ENCODE results near the gene KLK11.

Gene KLK11

DNA sequence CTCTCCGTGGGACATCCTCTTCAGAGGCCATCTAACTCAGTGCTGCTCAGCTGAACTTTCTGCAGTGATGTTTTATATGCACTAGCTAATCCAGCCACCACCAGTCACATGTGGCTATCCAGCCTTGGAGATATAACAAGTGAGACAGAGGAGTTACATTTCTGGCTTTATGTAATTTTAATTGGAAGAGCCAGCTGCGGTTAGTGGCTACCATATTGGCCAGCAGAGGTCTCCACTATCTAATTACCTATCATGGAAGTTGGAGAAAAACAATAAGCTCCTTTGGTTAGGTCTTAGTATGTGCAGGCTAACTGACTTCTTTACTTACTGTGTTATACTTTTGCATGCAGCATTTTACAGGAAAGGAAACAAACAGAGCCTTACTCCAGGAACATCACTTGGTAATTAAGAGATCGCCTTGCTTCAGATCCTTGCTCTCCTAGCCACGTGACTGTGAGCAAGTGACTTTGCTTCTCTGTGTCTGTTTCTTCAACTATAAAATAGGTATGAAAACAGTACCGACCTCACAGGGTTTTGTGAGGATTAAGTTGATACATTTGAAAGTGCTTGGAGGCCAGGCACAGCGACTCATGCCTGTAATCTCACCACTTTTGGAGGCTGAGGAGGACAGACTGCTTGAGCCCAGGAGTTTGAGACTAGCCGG, 5.3 kb downstream of the KLK11 start:
- Mint-ChIP-seq H3K27ac (no peak overlapping the region), H3K4me3 (no peak overlapping the region), H3K36me3 (ENCODE audit: low read depth) (no peaks in the 10 kb centered on the region), H3K4me1 (ENCODE audit: low read depth) (peaks cover 20% of the 10 kb centered on the region), H3K9me3 (no peaks in the 10 kb centered on the region), H3K27me3 (peaks cover 83% of the 10 kb centered on the region)
- no peak for DNase-seq

DNA sequence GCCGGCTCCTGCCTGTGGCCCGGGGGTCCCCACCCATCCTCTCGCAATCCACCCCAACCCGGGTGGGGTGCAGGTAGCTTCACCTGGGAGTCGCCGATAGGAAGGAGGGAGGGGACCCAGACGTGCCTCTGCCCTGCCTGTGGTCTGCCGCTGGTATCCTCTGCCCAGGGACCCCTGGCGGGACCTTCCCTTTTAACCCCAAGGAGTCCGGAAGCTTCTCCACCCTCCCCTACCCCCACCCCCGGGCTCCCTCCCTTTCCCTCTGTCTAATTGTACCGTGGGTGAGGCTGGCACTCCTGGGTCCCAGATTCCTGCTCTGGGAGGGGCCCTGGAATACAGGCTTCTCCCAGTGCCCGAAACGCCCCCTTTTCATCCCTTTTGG, 6.9 kb downstream of the KLK11 start, which contains the start of gene KLK10:
Gene KLK10, minus strand, starts transcription at position 166 of the 382 bp plus-strand sequence. CDS start 579 bp downstream, outside the sequence.
- Mint-ChIP-seq H3K4me3 (peak within 1 kb of the TSS; percentile 41), H3K4me1 (ENCODE audit: low read depth) (peaks cover 20% of the 10 kb centered on the region), H3K36me3 (ENCODE audit: low read depth) (no peaks in the 10 kb centered on the region), H3K27me3 (peaks cover 85% of the 10 kb centered on the region), H3K9me3 (no peaks in the 10 kb centered on the region), H3K27ac (no peak within 1 kb of the TSS)
- no peak for DNase-seq

DNA sequence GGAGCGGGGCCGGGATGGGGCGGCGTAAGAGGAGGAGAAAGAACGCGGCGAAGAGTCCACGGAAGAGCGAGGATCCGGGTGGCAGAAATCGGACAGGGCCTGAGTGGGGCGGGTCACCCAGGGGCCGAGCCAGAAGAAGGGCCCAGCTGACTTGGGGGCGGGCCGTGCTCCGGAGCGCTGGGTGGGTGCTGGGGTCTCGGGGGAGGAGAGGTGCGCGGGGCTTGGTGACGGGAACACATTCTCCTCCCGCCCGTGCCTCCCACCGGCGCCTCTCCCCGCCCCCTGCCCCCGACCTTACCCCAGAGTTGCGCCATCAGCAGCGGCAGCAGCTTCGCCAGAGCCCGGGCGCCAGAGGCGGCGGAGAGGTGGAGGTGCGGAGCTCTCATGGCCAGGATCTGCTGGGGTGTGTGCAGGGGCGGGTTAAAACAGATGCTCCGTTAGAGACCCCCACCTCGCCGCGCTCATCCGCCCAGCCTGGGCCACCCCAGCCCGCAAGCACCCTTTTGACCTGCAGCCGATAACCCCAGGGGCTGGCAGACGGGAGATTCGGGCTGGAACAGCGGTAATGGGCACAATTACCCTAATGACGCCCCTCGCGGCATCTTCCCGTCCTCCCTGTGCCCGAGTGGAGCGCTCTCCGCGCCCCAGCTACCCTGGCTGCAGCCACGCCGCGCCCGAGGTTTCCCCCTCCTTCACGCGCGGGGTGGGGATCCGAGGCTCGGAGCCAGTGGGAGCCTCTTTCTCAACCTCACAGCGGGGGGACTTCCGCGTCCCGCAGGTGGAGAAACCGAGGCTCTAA, 7.5 kb downstream of the KLK11 start:
- Mint-ChIP-seq H3K9me3 (no peaks in the 10 kb centered on the region), H3K27ac (no peak overlapping the region), H3K4me1 (ENCODE audit: low read depth) (peaks cover 20% of the 10 kb centered on the region), H3K27me3 (peaks cover 87% of the 10 kb centered on the region), H3K4me3 (peak overlapping the region; percentile 41), H3K36me3 (ENCODE audit: low read depth) (no peaks in the 10 kb centered on the region)
- DNase-seq = no peak

DNA sequence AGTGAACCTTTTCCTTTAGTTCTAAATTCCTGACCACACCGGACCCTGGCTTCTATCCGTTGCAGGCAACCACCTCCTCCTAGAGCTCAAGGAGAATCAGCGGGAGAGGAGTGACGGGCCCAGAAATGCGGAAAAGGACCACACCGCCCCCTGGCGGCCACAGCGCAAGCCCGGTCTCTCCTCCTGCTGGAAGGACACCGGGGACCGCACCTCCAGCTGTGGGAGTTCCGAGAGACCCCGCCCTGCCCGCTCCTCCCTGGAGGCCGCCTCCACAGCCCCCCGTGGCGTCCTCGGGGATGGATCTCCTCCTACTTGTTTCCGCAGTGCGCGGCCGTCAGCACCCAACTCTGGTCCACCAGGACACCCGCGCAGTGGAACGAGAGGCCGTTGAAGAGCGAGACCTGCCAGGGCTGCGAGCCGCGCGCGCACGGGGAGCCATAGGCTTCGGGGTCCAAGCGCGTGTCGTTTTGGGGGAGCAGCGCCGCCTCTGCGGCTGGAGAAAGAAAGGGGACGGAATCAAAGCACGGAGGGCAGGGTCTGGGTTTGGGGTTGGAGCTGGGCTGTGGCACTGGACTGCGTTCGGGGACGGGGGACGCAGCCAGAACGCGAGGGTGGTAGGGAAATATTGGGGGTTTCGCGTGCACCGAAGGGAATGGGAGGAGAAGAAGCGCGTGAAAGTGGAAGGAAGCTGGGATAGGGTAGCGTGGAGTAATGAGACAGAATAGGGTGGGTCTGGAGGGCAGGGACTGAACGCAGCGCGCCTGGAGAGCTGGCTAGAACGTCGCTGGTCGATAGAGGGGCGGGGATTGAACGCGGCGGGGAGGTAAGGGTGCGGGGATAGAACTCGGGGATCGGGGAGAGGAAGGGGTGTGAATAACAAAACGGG, 9.4 kb downstream of the KLK11 start:
- Mint-ChIP-seq H3K36me3 (ENCODE audit: low read depth) (no peaks in the 10 kb centered on the region), H3K4me1 (ENCODE audit: low read depth) (peaks cover 20% of the 10 kb centered on the region), H3K27me3 (peaks cover 84% of the 10 kb centered on the region), H3K4me3 (peak overlapping the region; percentile 35), H3K27ac (no peak overlapping the region), H3K9me3 (no peaks in the 10 kb centered on the region)
- DNase-seq = peak; percentile 72

DNA sequence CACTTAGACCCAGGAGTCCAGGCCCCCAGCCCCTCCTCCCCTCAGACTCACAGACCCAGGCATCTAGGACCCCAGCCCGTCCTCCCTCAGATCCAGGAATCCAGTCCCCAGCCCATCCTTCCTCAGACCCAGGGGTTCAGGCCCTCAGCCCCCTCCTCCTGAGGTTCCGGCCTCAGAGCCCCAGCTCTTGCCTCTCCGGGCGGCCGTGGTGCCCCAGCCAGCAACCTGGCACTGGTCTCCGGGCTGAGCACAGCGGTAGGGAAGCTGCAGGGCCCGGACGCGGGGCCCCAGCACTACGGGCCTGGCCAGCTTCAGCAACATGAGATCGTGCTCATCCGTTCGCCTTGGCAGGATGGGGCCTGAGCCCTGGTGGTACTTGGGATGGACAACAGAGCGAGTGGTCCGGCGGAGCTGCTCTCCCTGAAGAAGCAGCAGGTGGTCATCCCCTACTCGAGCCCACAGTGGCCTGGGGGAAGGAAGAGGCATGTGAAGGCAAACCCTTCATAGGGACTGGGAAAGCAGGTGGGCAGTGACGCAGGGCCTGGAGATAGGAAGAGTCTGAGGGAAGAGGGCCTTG, 10.6 kb downstream of the KLK11 start:
- H3K36me3 Mint-ChIP-seq (ENCODE audit: low read depth) = no peaks in the 10 kb centered on the region
- H3K9me3 Mint-ChIP-seq = no peaks in the 10 kb centered on the region
- H3K4me3 Mint-ChIP-seq = no peak overlapping the region
- no peak for DNase-seq
- H3K27me3 Mint-ChIP-seq = peaks cover 77% of the 10 kb centered on the region
- H3K4me1 Mint-ChIP-seq (ENCODE audit: low read depth) = peaks cover 20% of the 10 kb centered on the region
- H3K27ac Mint-ChIP-seq = no peak overlapping the region

DNA sequence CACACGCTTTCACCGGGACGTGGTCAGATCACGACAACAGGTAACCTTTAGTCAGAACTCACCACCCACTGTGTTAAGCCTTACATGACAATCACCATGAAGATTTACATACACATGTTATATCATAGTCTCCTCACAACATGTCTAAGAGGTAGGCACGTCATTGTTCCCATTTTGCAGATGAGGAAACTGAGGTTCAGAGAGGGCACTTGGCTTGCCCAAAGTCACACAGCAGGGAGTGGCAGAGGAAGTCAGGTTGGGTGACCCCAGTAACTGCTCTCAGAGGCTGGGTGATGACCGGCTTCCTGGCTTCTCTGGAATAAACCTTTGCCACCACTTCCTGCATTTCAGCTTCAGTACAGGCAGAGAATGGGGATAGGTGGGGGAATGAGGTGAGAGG, 12.2 kb downstream of the KLK11 start:
- Mint-ChIP-seq H3K36me3 (ENCODE audit: low read depth) (no peaks in the 10 kb centered on the region), H3K27ac (no peak overlapping the region), H3K4me3 (no peak overlapping the region), H3K27me3 (peaks cover 78% of the 10 kb centered on the region), H3K4me1 (ENCODE audit: low read depth) (peaks cover 18% of the 10 kb centered on the region), H3K9me3 (no peaks in the 10 kb centered on the region)
- no peak for DNase-seq

DNA sequence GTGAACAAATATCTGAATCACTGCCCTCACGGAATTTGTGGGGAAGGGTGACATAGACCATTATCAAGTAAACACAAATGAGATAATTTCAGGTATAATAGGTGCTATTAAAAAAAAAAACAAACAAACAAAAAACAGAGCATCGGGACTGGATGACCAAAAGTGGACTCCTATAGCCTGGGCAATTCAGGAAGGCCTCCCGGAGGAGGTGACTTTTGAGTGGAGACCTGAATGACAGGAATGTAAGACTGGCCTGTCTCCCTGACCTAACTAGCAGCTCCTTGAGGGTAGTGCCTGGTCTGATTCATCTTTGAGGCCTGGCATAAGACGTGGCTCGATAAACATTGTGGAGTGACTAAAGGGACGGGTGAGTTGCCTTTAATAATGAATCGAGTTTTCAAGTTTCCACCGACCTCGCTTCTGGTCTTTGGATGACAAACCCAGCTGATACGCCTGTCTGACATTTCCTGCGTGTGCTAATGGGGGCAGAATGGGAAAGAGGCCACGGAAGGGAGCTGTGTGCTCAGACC, 13.7 kb downstream of the KLK11 start:
- DNase-seq = no peak
- H3K9me3 Mint-ChIP-seq = no peaks in the 10 kb centered on the region
- H3K36me3 Mint-ChIP-seq (ENCODE audit: low read depth) = no peaks in the 10 kb centered on the region
- H3K4me3 Mint-ChIP-seq = no peak overlapping the region
- peaks cover 71% of the 10 kb centered on the region for H3K27me3 Mint-ChIP-seq
- peaks cover 10% of the 10 kb centered on the region for H3K4me1 Mint-ChIP-seq (ENCODE audit: low read depth)
- H3K27ac Mint-ChIP-seq = no peak overlapping the region

DNA sequence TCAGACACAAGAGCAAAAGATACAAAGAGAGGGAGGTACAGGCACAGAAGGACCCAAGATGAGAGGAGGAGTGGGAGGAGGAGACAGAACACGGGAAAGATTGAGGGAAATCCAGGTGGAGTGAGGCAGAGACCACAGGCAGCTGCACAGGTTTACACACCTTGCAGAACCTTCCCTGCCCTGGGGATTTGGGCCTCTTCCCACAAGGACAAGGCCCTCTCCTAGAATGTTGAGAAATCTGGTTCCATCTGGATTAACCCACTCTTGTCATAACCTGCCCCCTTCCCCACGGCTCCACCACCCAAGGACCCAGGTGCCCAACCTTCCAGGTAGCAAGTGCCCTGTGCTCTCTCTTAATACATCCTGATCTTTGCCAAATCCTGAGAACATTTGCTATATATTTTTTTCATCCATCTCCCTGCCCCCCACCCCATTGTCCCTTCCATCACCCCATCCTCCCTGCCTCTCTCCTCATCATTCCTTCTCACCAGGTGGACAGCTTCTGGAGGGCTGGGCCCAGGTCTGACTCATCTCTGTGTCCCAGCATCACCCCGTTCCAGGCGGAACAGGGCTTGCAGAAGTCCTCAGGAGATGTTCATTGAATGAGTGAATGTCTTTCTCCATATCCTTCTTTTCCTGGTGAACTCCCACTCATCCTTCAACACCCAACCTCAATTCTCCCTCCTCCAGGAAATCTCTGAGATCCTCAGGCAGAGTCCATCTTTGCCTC, 16.2 kb downstream of the KLK11 start:
- no peaks in the 10 kb centered on the region for H3K9me3 Mint-ChIP-seq
- DNase-seq = no peak
- peaks cover 63% of the 10 kb centered on the region for H3K27me3 Mint-ChIP-seq
- no peaks in the 10 kb centered on the region for H3K36me3 Mint-ChIP-seq (ENCODE audit: low read depth)
- no peak overlapping the region for H3K4me3 Mint-ChIP-seq
- no peaks in the 10 kb centered on the region for H3K4me1 Mint-ChIP-seq (ENCODE audit: low read depth)
- no peak overlapping the region for H3K27ac Mint-ChIP-seq

DNA sequence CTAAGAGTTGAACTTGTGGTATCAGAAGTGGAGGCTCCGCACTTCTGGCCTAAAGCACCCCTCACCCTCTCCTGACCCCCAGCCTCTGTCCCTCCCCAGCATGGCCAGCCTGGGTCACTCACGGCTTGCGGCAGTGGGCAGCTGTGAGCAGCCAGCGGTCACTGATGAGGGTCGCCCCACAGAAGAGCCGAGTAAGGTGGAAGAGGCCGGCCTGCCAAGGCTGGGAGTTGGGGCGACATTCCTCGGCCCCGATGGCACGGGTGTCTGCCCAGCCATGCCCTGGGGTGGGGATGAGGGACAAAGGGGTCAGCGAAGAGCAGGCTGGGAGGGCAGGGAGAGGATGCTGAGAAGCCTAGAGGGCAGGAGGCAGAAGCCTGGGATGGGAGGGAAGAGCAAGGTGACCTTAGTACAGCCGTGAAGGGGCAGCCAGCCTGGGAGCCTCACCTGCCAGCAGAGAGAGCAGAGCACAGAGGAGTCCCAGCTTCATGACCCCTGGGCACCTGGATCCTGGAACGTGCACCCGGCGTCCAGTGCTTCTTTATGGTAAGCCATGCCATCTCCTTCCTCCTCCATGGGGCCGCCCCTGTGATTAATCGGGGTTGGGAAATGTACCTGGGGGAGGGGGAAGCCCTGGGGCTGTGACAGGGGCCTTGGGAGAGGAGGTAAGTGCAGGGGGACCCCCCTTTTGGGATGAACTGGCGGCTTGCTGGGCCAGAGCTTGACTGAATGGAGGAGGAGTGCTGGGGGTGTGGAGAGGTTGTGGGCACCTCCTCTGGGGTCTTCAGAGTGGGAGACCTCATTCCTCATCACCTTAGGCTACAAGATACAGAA, 17.1 kb downstream of the KLK11 start:
- H3K9me3 Mint-ChIP-seq = no peaks in the 10 kb centered on the region
- H3K36me3 Mint-ChIP-seq (ENCODE audit: low read depth) = no peaks in the 10 kb centered on the region
- no peaks in the 10 kb centered on the region for H3K4me1 Mint-ChIP-seq (ENCODE audit: low read depth)
- DNase-seq = no peak
- H3K27ac Mint-ChIP-seq = no peak overlapping the region
- H3K27me3 Mint-ChIP-seq = peaks cover 53% of the 10 kb centered on the region
- H3K4me3 Mint-ChIP-seq = no peak overlapping the region

DNA sequence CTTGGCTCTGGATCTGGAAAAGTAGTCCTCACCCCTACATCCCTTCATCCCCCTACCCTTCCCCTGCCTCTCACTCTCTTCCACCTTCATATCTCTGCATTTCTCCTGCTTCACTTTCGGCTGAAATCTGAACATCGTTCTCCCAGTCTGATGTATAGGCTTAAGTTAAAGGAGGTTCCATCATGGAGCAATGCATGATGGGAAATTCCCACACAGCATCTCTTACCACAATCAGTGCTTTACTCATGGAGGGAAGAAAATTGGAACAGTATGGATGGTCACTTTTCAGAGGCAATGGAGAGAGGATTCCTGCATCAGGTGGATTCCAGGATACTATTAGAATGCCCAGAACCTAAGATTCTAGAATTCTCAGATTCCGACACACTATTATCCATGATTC, 18.9 kb downstream of the KLK11 start:
- DNase-seq = no peak
- peaks cover 49% of the 10 kb centered on the region for H3K27me3 Mint-ChIP-seq
- peaks cover 1% of the 10 kb centered on the region for H3K4me1 Mint-ChIP-seq (ENCODE audit: low read depth)
- no peak overlapping the region for H3K27ac Mint-ChIP-seq
- H3K4me3 Mint-ChIP-seq = no peak overlapping the region
- H3K36me3 Mint-ChIP-seq (ENCODE audit: low read depth) = no peaks in the 10 kb centered on the region
- no peaks in the 10 kb centered on the region for H3K9me3 Mint-ChIP-seq

DNA sequence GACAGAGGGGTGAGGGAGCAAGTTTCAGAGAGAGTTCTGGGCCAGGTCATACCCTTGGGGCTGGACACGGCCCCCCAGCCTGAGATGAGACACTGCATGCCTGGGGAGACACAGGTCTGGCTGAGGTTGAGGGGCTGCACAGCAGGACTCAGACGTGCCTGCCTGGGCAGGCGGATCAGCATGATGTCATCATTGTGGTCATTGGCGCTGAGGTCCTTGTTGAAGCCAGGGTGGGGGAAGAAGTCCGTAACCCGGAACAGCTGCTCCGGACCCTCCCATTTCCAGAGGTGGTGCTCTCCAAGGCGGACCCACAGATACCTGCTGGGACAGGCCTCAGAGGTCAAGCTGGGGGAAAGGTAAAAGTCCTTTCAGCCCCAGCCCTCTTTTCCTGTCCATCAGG, 20.0 kb downstream of the KLK11 start:
- H3K4me3 Mint-ChIP-seq = no peak overlapping the region
- DNase-seq = no peak
- H3K27me3 Mint-ChIP-seq = peaks cover 57% of the 10 kb centered on the region
- no peak overlapping the region for H3K27ac Mint-ChIP-seq
- H3K4me1 Mint-ChIP-seq (ENCODE audit: low read depth) = peaks cover 4% of the 10 kb centered on the region
- H3K9me3 Mint-ChIP-seq = no peaks in the 10 kb centered on the region
- H3K36me3 Mint-ChIP-seq (ENCODE audit: low read depth) = no peaks in the 10 kb centered on the region

DNA sequence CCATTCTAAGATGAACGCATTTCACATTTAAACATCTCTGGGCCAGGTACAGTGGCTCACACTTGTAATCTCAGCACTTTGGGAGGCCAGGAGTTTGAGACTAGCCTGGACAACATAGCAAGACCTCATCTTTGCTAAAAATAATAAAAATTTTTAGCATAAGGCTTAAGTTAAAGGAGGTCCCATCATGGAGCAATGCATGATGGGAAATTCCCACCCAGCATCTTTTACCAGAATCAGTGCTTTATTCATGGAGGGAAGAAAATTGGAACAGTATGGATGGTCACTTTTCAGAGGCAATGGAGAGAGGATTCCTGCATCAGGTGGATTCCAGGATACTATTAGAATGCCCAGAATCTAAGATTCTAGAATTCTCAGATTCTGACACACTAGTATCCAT, 21.2 kb downstream of the KLK11 start:
- Mint-ChIP-seq H3K9me3 (no peaks in the 10 kb centered on the region), H3K27ac (no peak overlapping the region), H3K4me1 (ENCODE audit: low read depth) (peaks cover 4% of the 10 kb centered on the region), H3K27me3 (peaks cover 62% of the 10 kb centered on the region), H3K36me3 (ENCODE audit: low read depth) (no peaks in the 10 kb centered on the region), H3K4me3 (no peak overlapping the region)
- no peak for DNase-seq

DNA sequence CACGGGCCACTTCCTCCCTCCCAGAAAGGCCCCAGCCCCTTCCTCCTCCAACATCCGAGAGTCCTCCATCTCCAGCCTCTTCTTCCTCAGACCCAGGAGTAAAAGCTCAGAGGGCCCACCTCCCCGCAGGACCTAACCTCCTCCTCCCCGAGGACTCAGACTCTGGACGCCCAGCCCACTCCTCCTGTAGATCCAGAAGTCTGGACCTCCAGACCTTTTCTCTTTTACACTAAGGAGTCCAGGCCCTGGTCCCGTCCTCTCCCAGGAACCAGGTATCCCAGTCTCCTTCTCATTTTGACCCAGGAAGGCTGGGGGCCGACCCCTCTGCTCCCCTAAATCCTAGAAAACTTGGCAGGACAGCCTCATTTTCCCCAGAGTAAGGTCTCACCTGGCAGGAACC, 23.1 kb downstream of the KLK11 start:
- Mint-ChIP-seq H3K9me3 (no peaks in the 10 kb centered on the region), H3K4me1 (ENCODE audit: low read depth) (peaks cover 4% of the 10 kb centered on the region), H3K27ac (no peak overlapping the region), H3K4me3 (no peak overlapping the region), H3K36me3 (ENCODE audit: low read depth) (no peaks in the 10 kb centered on the region), H3K27me3 (peaks cover 64% of the 10 kb centered on the region)
- DNase-seq = no peak
